Astrocyte (in vitro differentiated cells and primary cell): ENCODE results near the gene SPAG7. TPM values are rescaled to one million over a fixed set of nuclear protein-coding genes. Genes with fewer than 3 reads are reported as not detected.
A peak's percentile ranks its signal among the peaks of the same experiment; 100 is the strongest.

Source experiments
- DNase-seq: peaks from one replicate; pipeline ENCODE4 v3.0.0-alpha.2; 2010; ENCODE audit warnings: low read depth
- FAIRE-seq: peaks from 2 replicates; lab custom pipeline; 2011; peaks lifted over from hg19 to GRCh38; lab: Jason Lieb, UNC
- H2AFZ ChIP-seq: 2 replicates; pipeline ENCODE4 v1.6.0; 2012; ENCODE audit warnings: low read depth, low read length, inconsistent platforms
- H3K27ac ChIP-seq: 2 replicates; pipeline ENCODE4 v1.5.1; 2011; ENCODE audit warnings: low read depth, low read length, inconsistent platforms
- H3K27me3 ChIP-seq: 2 replicates; pipeline ENCODE4 v1.6.0; 2011; ENCODE audit warnings: low read length, inconsistent platforms; ENCODE audit not compliant: insufficient read depth
- H3K36me3 ChIP-seq: 2 replicates; pipeline ENCODE4 v1.5.1; 2011; ENCODE audit warnings: low read length, inconsistent platforms; ENCODE audit not compliant: insufficient read depth
- H3K4me1 ChIP-seq: 2 replicates; pipeline ENCODE4 v1.5.1; 2011; ENCODE audit warnings: low read length, inconsistent platforms; ENCODE audit not compliant: insufficient read depth
- H3K4me2 ChIP-seq: 2 replicates; pipeline ENCODE4 v1.6.0; 2012; ENCODE audit warnings: low read length, inconsistent platforms
- H3K4me3 ChIP-seq: 2 replicates; pipeline ENCODE4 v1.5.1; 2011; ENCODE audit warnings: low read depth, mild to moderate bottlenecking, low read length, inconsistent platforms; ENCODE audit not compliant: insufficient read depth
- H3K79me2 ChIP-seq: 2 replicates; pipeline ENCODE4 v1.6.0; 2012; ENCODE audit warnings: mild to moderate bottlenecking, low read length, inconsistent platforms; ENCODE audit not compliant: insufficient read depth
- H3K9ac ChIP-seq: 2 replicates; pipeline ENCODE4 v1.6.0; 2012; ENCODE audit warnings: mild to moderate bottlenecking, low read length, inconsistent platforms
- H3K9me3 ChIP-seq: 2 replicates; pipeline ENCODE4 v1.5.1; 2012; ENCODE audit warnings: low read depth, mild to moderate bottlenecking, low read length, inconsistent platforms; ENCODE audit not compliant: insufficient read depth
- H4K20me1 ChIP-seq: 2 replicates; pipeline ENCODE4 v1.6.0; 2012; ENCODE audit warnings: low read length, inconsistent platforms; ENCODE audit not compliant: insufficient read depth
- H3K27ac Mint-ChIP-seq: one replicate; pipeline ENCODE4 v1.8.0; 2021; ENCODE audit warnings: mild to moderate bottlenecking, mixed read lengths; ENCODE audit not compliant: unreplicated experiment
- H3K27me3 Mint-ChIP-seq: one replicate; pipeline ENCODE4 v1.8.0; 2021; ENCODE audit warnings: low read depth, mixed read lengths; ENCODE audit not compliant: unreplicated experiment
- H3K36me3 Mint-ChIP-seq: one replicate; pipeline ENCODE4 v1.8.0; 2021; ENCODE audit warnings: low read depth, mixed read lengths; ENCODE audit not compliant: unreplicated experiment
- H3K4me1 Mint-ChIP-seq: one replicate; pipeline ENCODE4 v1.8.0; 2021; ENCODE audit warnings: low read depth, mixed read lengths; ENCODE audit not compliant: unreplicated experiment
- H3K4me3 Mint-ChIP-seq: one replicate; pipeline ENCODE4 v1.8.0; 2021; ENCODE audit warnings: mild to moderate bottlenecking, moderate library complexity, mixed read lengths; ENCODE audit not compliant: unreplicated experiment
- H3K9me3 Mint-ChIP-seq: one replicate; pipeline ENCODE4 v1.8.0; 2021; ENCODE audit warnings: mild to moderate bottlenecking, mixed read lengths; ENCODE audit not compliant: unreplicated experiment
- CTCF ChIP-seq: IDR thresholded peaks from 2 replicates; pipeline ENCODE4 v1.5.1; 2011; ENCODE audit warnings: low read depth, mild to moderate bottlenecking, inconsistent platforms, low read length, moderate library complexity; ENCODE audit not compliant: insufficient read depth
- EZH2 ChIP-seq: IDR thresholded peaks from 2 replicates; pipeline ENCODE4 v1.6.1; 2012; ENCODE audit warnings: mild to moderate bottlenecking, low read length, inconsistent platforms; ENCODE audit not compliant: insufficient read depth
- total RNA-seq: library from RNA; stranded (reverse); gene quantifications from 2 replicates; pipeline ENCODE4 v1.2.1, GENCODE V29; 2021

SPAG7 gene
- total RNA-seq, 1 donor from 2014 or later: 60.9 TPM

DNA sequence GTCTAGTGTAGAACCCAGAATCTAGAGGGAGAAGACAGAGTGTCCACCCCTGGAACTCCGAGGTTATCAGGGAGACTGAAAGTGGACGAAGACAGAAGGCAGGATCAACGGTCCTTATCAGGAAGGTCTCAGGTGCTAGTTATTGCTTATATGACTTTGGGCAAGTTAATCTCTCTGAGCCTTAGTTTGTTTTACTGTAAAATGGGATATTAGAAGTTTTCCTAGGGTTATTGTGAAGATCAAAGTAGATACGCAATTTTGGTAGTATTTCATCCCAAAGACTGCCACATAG is 26.4 kb downstream of the SPAG7 start:
- Mint-ChIP-seq H3K27me3 (no peaks in the 10 kb centered on the region), H3K4me1 (peaks cover 37% of the 10 kb centered on the region), H3K9me3 (peaks cover 2% of the 10 kb centered on the region), H3K36me3 (peaks cover 19% of the 10 kb centered on the region), H3K27ac (peak overlapping the region; percentile 99), H3K4me3 (peak overlapping the region; percentile 95)
- H3K36me3 ChIP-seq: peaks cover 32% of the 10 kb centered on the region
- no peaks in the 10 kb centered on the region for H3K9me3 ChIP-seq
- peak overlapping the region; percentile 97 for H3K9ac ChIP-seq
- FAIRE-seq (no peak), DNase-seq (no peak)
- TF ChIP-seq CTCF (no peak), EZH2 (no peak)
- no peak overlapping the region for H2AFZ ChIP-seq
- H3K4me2 ChIP-seq: peak overlapping the region; percentile 97
- peak overlapping the region; percentile 96 for H3K27ac ChIP-seq
- peaks cover 79% of the 10 kb centered on the region for H3K79me2 ChIP-seq
- H3K4me1 ChIP-seq: peaks cover 40% of the 10 kb centered on the region
- peak overlapping the region; percentile 85 for H3K4me3 ChIP-seq
- H4K20me1 ChIP-seq: peaks cover 50% of the 10 kb centered on the region
- no peaks in the 10 kb centered on the region for H3K27me3 ChIP-seq

DNA sequence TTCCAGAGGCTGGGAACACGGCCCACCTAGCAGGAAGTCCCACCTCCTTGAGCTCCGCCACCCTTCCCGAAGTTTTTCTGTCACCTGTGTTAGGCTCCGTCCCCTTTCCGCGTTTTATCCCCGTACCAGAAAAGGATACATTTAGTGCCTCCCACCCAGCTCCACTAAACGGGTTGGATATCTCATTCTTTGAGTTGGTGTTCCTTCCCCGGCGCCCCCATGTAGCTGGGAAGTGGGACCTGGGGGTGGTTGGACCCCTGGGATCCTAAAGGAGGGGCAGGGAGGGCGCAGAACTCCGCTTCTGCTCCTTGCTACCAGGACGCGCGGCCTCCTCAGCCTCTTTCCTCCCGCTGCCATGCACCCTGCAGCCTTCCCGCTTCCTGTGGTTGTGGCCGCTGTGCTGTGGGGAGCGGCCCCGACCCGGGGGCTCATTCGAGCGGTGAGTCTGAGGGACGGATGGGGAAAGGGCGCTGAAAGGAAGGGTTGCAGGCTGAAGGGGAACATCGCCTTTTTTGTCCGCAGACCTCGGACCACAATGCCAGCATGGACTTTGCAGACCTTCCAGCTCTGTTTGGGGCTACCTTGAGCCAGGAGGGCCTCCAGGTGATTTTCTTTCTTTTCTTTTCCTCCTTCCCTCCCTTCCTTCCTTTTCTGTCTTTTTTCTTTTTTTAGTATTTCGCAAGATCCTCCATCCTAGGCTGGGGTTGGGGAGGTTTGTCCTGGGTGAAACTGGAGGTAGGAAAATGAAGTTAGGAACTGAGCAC is 26.9 kb downstream of the SPAG7 start:
- peaks cover 2% of the 10 kb centered on the region for H3K9me3 Mint-ChIP-seq
- H3K36me3 Mint-ChIP-seq: peaks cover 15% of the 10 kb centered on the region
- H3K9me3 ChIP-seq: no peaks in the 10 kb centered on the region
- TF ChIP-seq EZH2 (no peak), CTCF (no peak)
- FAIRE-seq (no peak), DNase-seq (no peak)
- H3K9ac ChIP-seq: peak overlapping the region; percentile 97
- peak overlapping the region; percentile 85 for H3K4me3 ChIP-seq
- peaks cover 74% of the 10 kb centered on the region for H3K79me2 ChIP-seq
- H3K4me1 Mint-ChIP-seq: peaks cover 37% of the 10 kb centered on the region
- peak overlapping the region; percentile 96 for H3K27ac ChIP-seq
- no peaks in the 10 kb centered on the region for H3K27me3 ChIP-seq
- peaks cover 29% of the 10 kb centered on the region for H3K36me3 ChIP-seq
- H4K20me1 ChIP-seq: peaks cover 45% of the 10 kb centered on the region
- H3K4me1 ChIP-seq: peaks cover 35% of the 10 kb centered on the region
- no peaks in the 10 kb centered on the region for H3K27me3 Mint-ChIP-seq
- peak overlapping the region; percentile 99 for H3K27ac Mint-ChIP-seq
- peak overlapping the region; percentile 97 for H3K4me2 ChIP-seq
- peak overlapping the region; percentile 95 for H3K4me3 Mint-ChIP-seq
- peak overlapping the region; percentile 81 for H2AFZ ChIP-seq
